ENCODE measurements around the gene SMIM32.
A peak's percentile ranks its signal among the peaks of the same experiment; 100 is the strongest.

SMIM32 gene

DNA sequence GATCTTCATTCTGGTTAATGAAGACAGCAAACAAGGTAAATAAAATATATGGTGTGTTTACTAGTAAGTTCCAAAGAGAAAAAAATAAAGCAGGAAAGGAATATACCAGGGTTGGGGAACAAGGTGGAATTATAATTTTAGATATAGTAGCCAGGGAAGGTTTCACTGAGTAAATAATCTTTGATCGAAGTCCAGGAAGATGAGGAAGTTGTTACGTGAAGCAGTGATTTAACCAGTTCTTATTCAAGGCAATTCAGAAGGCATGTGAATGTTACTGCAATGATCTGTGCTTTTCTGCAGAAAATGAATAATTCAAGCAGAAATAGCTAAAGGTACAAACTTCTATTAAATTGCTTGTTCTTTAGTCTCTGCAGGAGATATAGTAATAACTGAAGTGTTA is 6.2 kb downstream of the SMIM32 start:
- no peak for DNase-seq (ENCODE audit: low read depth in 2 of 2)

DNA sequence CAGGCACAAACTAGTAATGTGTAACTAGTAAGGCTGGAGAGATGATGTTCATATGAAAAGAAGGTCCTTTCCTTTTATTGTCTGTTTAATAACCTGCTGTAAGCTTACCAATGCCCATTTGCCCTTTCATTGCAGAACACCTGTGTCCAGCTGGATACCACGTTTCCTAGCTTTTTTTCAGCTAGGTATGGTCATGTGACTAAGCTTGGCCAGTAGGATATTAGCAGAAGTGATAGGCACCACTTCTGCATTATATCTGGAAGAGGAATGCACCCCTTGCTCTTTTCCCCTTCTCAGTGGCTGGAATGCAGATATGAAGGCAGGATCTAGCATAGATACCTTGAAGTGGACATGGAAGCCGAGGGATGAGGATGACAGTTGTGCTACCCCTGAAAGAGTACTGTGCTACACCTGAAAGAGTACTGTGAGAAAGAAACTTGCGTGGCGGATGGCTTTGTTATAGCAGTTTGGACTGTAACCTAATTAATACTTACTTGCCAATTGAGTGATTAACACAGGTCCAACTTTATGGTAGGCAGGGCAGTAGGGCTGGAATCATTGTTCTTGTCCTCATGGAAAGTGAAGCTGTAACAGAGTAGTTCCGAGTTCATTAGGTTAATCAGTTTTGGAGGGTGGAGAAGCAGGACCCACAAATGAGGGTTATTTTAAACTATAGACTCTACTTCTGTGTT is 6.8 kb downstream of the SMIM32 start:
- no peak for DNase-seq (ENCODE audit: low read depth in 2 of 2)

DNA sequence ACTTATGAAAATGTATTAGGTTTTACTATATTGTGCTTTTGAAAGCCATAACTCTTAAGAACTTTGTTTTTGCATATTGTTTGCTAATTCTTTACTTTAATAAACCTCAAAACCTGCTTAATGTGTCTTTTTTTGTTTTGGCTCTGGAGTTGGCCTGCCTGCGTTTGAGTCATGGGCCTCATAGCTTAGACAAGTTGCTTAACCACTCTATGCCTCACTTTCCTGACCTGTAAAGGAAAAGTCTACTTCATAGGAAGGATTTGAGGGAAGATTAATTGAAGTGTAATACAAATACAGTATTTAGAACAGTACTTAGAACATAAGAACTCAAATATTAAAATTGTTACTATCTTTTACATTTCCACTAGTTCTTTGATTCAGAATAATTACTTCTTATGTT is 10.3 kb downstream of the SMIM32 start:
- no peak for DNase-seq (ENCODE audit: low read depth in 2 of 2)

DNA sequence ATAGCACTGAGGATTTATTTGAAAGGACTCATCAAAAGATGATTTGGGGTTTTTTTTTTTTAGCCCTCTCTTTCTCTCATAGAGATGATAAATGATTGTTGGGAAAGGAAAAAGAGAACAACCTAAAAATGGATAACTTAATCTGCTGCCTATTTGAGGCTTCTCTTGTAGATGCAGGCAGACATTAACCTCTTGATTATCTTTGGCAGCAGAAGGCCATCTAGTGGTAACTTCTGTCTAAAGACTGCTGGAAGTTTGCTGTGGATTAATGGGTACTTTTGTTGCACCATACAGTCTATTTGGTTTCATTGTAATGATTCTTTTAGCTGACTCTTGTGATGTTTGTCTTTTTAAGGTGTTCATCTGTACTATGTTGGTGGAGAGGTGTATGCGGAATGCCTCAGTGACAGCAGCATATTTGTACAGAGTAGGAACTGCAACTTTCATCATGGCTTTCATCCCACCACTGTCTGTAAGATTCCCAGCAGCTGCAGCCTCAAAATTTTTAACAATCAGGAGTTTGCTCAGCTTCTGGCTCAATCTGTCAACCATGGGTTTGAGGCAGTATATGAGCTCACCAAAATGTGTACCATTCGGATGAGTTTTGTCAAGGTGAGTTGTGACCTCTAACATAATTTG is 18.8 kb downstream of the SMIM32 start:
- DNase-seq (ENCODE audit: low read depth in 2 of 2) = peak; percentile 32 to 34

DNA sequence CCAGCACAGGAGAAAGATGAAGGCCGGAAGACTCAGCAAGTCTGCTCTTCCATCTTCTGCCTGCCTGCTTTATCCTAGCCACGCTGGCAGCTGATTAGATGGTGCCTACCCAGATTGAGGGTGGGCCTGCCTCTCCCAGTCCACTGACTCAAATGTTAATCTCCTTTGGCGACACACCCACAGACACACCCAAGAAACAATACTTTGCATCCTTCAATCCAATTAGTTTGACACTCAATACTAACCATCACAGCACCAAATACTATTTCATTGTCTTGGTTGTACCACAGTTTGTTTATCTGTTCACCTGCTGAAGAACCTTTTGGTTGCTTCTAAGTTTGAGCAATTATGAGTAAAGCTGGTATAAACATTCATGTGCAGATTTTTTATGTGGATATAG is 23.7 kb downstream of the SMIM32 start:
- no peak for DNase-seq (ENCODE audit: low read depth in 2 of 2)

DNA sequence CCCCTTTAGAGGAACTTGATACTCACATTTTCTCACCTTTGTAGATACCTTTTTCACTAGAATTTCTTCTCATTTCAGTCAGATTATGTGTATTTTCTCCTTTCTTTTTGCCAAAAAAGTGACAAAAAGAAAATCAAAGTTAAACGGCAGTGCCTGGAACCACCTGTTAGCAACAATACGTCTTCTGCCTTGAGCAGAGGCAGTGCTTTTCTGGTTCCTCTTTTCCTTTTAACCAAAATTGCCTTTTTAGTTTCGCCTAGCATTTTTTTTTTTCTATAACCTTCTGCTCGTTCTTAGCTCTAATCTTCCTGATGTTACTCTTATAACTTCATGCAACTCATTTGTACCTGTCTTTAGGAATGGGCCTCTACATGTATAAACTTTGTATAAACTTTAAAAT is 26.1 kb downstream of the SMIM32 start:
- DNase-seq (ENCODE audit: low read depth in 2 of 2) = no peak

DNA sequence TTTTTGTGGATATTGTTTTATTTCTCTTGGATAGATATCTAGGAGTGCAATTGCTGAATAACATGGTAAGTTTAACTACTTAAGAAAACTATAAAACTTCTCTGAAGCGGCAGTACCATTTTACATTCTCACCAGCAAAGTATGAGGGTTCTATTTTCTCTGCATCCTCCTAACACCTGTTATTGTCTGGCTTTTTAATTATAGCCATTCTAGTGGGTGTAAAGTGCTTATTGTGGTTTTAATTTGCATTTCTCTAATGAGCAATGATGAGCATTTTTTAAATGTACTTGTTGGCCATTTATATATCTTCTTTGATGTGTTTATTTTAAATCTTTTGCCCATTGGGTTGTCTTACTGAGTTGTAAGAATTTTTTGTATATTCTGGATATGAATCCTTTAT is 28.7 kb downstream of the SMIM32 start:
- DNase-seq (ENCODE audit: low read depth in 2 of 2) = no peak

DNA sequence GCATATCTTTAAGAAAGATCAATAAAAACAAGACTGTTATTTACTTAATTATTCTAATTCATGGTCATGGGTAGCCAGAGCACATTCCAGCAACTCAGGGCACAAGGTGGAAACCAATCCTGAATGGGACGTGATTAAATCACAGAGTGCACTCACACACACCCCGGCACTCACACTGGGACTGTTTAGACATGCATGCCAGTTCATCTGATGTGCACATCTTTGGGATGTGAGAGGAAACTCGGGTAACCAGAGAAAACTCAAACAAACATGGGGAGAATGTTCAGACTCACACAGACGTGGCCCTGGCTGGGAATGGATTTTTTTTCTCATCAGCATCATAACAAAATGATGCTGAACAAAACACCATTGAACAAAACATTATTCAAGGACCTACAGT is 31.0 kb downstream of the SMIM32 start:
- no peak for DNase-seq (ENCODE audit: low read depth in 2 of 2)

DNA sequence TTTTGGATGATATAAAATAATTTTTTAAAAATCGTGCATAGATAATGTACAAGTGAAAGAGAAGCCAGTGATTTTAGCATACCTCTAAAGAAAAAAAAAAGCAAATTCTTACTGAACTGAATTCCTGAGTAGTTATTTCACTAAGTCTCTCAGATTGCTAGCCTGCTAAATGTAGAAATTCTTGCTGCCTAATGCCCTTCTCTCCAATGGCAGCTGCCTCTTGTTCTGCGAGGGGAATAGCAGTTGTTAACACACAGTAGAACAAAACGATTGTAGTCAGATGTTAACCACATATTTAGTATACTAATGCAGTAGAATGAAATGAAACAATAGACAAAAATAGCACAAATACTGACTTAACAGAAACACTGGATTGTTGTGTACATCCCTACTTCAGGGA is 33.5 kb downstream of the SMIM32 start:
- peak; percentile 21 to 28 for DNase-seq (ENCODE audit: low read depth in 2 of 2)

DNA sequence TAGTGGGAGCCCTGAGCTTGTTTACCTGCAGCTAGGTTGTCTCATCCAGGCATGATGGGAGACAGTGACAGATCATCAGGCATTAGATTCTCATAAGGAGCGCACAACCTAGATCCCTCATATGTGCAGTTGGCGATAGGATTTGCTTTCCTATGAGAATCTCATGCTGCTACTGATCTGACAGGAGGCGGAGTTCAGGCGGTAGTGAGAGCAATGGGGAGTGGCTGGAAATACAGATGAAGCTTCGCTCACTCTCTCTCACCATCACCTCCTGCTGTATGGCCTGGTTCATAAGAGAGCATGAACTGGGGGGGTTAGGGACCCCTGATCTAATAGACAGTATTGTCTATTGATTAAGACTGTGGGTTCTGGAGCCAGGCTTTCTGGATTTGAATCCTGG is 35.4 kb downstream of the SMIM32 start:
- no peak for DNase-seq (ENCODE audit: low read depth in 2 of 2)

DNA sequence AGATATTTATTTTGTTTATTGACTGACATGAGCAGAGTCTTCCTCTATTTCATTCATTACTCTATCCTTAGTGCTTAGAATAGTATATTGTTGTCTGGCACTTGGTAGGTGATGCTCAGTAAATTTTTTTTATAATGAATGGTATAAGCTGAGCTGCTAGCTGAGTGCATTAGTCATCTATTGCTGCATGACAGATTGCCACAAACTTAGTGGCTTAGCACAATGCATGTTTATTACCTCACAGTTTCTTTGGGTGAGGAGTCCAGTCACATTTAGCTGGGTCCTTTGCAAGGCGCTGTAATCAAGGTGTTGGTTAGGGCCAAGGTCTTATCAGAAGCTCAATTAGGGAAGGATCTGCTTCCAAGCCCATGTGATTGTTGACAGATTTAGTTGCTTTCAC is 37.2 kb downstream of the SMIM32 start:
- no peak for DNase-seq (ENCODE audit: low read depth in 2 of 2)

DNA sequence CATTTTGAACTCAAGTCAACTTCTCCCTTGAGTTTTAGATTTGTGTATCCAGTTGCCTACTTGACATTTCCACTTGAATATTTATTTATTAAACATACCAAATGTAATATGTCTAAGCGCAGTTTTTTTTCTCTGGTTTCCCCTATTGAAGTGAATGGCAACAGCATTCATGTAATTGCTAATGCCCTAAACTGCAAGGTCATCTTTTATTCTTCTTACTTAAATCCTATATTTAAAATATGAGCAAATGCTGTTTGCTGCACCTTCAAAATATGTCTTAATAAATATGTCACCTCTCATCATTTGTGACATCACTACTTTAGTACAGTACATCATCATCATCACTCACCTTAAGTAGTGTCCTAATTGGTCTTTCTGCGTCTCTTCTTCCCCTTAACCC is 37.9 kb downstream of the SMIM32 start:
- DNase-seq (ENCODE audit: low read depth in 2 of 2) = no peak

DNA sequence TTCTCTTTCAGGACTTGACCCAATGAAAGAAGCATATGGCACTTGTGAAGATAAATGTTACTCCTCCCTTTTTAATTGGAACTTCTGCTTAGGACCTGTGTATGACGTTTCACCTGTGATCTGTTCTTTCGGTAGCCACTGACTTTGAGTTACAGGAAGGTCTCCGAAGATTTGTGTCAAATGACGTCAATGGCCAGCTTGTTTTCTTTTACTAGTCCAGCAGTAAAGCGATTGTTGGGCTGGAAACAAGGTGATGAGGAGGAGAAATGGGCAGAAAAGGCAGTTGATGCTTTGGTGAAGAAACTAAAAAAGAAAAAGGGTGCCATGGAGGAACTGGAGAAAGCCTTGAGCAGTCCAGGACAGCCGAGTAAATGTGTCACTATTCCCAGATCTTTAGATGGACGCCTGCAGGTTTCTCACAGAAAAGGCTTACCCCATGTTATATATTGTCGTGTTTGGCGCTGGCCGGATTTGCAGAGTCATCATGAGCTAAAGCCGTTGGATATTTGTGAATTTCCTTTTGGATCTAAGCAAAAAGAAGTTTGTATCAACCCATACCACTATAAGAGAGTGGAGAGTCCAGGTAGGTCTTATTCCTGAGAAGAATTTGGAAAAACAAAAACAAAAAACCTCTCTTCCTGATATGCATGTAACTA is 39.3 kb downstream of the SMIM32 start:
- DNase-seq (ENCODE audit: low read depth in 2 of 2) = no peak

DNA sequence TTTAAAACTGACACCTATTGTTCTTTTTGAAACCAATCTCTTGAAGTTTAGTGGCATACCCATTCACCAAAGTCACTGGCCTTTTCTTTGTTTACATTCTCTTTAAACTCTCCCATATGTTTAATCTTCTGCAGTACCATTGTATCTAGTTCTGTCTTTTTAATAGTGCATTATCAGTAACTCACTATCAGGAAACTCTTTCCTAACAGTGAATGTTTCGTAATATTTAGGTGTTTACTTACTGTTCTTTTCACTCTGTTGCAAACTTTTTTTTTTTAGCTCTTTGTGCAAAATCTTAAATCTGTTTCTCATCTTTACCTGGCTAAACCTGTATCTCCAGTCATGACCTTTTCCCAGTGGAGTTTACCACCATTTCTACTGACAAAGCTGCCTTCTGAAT is 43.1 kb downstream of the SMIM32 start:
- DNase-seq (ENCODE audit: low read depth in 2 of 2) = no peak

DNA sequence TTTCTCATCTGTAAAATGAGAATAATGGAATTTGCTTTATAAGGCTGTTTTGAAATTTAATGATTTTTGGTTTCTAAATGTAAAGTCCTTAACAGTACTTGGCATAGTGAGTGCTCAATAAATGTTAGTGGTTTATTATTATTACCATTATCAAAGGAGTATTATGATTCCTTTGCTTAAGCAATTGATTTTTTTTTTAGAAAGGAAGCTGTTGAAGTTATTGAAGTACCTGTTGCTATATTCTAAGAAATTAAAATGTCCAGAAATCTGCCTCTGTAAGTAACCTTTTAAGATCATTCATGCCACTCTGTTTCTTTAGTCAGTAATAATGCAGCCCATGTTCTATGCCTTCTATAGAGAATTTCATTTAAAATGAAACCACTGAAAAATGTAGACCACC is 45.3 kb downstream of the SMIM32 start:
- DNase-seq (ENCODE audit: low read depth in 2 of 2) = no peak

DNA sequence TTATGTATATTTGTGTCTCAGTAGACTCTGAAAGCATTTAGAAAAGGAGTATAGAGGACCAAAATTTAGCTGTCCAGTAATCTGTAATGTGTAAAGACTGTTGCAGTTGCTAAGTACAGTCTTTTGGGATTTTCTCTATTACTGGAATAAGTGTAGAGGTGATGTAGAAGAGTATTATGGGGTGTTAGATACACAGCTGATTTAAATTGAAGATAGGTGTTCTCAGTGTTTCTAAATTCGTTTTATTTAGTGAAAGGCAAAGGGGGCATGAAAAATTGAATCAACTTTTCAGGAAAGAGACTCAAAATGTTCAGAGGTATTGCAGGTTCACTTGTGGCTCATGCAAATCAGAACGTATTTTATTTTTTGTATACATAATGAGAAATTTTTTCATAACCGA is 46.8 kb downstream of the SMIM32 start:
- no peak for DNase-seq (ENCODE audit: low read depth in 2 of 2)

DNA sequence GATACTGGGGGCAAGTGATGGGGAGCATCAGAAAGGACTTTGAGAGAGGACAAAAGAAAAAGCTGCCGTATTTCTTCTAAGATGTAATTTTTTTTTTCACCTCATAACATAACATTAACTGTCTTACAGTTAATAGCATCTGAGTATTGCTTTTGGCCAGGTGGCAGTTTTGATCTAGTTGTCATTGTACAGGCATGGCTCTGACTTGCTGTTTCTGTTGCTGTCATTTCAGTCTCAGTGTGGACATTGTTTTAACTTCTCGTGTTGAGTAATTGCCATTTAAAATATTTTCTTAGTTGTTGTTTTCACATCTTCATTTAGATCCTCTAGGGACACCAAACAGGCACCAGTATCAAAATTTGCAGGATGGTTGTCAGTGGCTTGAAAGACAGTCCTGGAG is 47.9 kb downstream of the SMIM32 start:
- no peak for DNase-seq (ENCODE audit: low read depth in 2 of 2)

DNA sequence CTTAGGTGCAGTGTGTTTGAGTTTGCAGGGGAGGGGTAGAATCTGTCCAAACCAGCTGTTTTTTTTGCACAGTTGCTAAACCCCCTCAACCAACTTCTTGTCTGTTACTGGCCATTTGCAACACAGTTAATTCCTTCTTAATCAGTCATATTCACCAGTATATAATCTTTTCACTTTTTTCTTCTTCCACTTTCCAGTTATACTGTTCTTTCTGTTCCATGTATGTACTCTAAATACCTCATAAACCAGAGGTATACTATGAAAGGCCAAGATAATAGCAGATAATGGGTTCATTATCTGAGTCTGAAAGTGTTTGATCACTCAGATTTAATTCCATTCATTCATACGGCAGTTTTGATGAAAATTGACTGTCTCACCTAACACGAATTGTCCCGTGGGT is 49.2 kb downstream of the SMIM32 start:
- no peak for DNase-seq (ENCODE audit: low read depth in 2 of 2)

DNA sequence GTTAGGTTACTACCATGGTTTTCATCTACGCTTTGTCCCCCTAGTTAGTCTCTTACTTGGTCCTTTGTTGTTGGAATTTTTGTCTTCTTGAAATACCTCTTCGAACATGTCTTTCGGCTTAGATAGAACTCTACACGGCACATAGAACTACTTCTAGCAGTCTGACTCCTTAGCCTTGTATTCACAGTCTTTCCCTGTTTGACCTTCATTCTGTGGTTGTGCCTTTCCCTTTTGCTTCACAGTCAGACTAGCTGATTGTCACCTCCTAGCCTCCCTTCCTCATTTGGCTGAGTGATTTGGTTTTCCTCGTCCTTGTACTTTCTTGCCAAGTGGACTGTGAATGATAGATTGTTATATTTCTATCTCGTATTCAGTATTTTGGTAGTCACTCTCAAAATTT is 49.6 kb downstream of the SMIM32 start:
- no peak for DNase-seq (ENCODE audit: low read depth in 2 of 2)

DNA sequence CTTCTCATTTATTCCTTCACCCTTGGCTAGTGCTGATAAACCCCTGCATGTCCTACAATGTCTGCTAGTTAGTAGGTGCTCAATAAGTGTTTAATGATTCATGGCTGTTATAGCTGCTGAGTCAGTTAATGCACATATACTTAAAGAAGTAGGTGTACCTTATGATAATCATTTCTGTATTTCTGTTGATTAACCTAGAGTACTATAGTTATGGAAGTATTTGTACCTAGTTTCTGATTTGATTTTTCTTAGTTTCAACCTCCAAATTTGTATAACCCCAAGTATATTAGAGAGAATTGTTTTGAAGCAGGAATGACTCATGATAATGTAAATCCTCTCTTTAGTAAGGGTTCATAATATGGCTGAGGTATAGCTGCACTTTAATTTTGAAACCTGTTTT is 51.4 kb downstream of the SMIM32 start:
- no peak for DNase-seq (ENCODE audit: low read depth in 2 of 2)
